ACHN (cell line): ENCODE data around the gene RASSF7.
"Not testable (repeated sequence)": the region's sequence is repeated elsewhere in the genome, so short reads cannot be mapped to it uniquely, and the experiment has no call there.

ENCODE experiments used
- DNase-seq: peaks from one replicate; pipeline ENCODE4 v3.0.0-alpha.2; 2015
- in situ Hi-C: cut with HindIII; loops from 2 replicates; pipeline ENCODE4 v1.10.0; 2017; ENCODE audit warnings: low sequenced_read_pairs, low pct_ligation_motif_present, low pct_unique_long_range_greater_than_20kb

The RASSF7 gene

DNA sequence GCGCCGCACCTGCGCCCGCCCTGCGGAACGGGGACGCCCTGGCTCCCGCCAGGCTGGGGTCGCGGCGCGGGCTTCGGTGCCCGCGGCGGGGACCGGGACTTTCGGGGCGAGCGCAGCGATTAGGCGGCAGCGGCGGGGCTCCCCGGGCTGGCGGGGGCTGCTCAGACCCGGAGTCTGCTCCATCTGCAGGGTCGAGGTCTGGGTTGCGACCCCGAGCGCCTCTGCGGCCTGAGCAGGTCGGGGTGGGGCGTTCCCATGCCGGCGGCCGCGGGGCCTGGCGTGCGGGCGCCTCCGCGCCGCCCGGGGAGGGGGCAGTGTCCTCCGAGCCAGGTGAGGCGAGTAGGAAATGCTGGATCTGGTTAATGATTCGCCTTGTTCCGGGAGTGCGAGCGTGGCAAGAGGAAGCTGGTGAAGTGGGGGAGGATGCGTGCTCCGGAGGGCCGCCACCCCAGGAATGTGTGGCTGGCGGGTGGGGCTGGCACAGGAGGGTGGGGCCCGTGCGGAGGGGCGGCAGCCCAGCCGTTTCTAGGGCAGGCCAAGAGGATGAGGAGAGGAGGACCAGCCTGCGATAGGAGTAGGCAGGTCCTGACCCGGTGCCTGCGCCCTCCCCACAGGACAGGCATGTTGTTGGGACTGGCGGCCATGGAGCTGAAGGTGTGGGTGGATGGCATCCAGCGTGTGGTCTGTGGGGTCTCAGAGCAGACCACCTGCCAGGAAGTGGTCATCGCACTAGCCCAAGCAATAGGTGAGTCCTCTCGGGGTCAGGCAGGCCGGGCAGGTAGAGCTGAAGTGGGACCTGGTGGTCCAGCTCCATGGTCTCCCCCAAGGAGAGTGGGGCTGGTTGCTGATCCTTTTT lies 606 bp downstream of the RASSF7 start:
- peak; percentile 78 for DNase-seq

DNA sequence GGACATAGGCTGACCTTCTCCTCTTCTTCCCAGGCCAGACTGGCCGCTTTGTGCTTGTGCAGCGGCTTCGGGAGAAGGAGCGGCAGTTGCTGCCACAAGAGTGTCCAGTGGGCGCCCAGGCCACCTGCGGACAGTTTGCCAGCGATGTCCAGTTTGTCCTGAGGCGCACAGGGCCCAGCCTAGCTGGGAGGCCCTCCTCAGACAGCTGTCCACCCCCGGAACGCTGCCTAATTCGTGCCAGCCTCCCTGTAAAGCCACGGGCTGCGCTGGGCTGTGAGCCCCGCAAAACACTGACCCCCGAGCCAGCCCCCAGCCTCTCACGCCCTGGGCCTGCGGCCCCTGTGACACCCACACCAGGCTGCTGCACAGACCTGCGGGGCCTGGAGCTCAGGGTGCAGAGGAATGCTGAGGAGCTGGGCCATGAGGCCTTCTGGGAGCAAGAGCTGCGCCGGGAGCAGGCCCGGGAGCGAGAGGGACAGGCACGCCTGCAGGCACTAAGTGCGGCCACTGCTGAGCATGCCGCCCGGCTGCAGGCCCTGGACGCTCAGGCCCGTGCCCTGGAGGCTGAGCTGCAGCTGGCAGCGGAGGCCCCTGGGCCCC lies 1.4 kb downstream of the RASSF7 start:
- in situ Hi-C loops = no loop called here
- no peak for DNase-seq

More for the DNA sequence above, 606 bp downstream of the RASSF7 start:
- in situ Hi-C loops = no loop called here

DNA sequence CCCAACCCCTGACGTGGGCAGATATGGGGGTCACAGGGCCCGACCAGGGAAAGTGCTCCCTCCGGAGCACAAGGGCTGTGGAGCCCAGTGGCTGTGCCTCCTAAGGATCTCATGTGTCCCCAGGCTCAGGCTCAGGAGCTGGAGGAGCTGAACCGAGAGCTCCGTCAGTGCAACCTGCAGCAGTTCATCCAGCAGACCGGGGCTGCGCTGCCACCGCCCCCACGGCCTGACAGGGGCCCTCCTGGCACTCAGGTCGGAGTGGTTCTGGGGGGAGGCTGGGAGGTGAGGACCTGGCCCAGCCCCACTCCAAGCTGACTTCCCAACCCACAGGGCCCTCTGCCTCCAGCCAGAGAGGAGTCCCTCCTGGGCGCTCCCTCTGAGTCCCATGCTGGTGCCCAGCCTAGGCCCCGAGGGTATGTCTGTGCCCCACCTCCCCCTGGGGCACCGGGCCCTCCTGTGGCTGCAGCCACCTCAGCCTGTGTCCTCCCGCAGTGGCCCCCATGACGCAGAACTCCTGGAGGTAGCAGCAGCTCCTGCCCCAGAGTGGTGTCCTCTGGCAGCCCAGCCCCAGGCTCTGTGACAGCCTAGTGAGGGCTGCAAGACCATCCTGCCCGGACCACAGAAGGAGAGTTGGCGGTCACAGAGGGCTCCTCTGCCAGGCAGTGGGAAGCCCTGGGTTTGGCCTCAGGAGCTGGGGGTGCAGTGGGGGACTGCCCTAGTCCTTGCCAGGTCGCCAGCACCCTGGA lies 2.5 kb downstream of the RASSF7 start:
- in situ Hi-C loops = no loop called here
- no peak for DNase-seq

- in situ Hi-C loops = no loop called here
These were observed 3.2 kb downstream of the RASSF7 start for GRCh38 chr11:563812-564578.

DNA sequence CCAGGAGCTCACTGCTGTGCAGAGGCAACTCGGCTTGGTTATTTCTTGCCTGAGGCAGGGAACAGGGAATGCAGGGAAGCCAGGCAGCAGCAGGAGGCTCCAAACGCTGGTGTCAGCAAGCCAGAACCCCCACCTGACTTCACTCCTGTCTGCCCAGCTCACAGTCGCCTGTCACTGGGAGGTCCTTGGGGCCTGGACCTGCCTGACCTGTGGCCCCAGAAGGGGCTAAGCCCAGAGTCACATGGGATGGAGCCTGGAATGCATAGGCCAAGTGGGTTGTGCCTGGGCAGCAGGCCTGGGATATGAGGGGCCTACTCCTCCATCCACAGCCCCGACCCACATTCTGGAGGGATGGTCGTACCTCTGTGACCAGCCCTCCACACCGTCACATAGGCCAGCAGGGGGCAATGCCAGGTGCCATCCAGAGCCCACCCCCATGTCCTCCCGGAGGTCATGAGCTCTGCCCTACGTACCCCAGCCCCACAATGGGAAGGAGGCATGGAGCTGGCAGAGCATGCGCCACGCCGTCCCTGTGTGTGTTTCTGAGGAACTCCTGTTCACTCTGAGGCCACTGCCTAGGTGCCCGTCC lies 5.2 kb downstream of the RASSF7 start:
- no peak for DNase-seq
- in situ Hi-C loops = no loop called here

More at GRCh38 chr11:563812-564578, 3.2 kb downstream of the RASSF7 start:
- no peak for DNase-seq

- in situ Hi-C loops = no loop called here
These were observed 6.3 kb downstream of the RASSF7 start for GRCh38 chr11:567011-567628.

GRCh38 chr11:567629-568292 lies 7.0 kb downstream of the RASSF7 start:
- no peak for DNase-seq
- in situ Hi-C loops = no loop called here

More at GRCh38 chr11:567011-567628, 6.3 kb downstream of the RASSF7 start:
- no peak for DNase-seq

GRCh38 chr11:568306-569157 lies 7.8 kb downstream of the RASSF7 start:
- DNase-seq = peak; percentile 92
- in situ Hi-C loops = no loop called here

DNA sequence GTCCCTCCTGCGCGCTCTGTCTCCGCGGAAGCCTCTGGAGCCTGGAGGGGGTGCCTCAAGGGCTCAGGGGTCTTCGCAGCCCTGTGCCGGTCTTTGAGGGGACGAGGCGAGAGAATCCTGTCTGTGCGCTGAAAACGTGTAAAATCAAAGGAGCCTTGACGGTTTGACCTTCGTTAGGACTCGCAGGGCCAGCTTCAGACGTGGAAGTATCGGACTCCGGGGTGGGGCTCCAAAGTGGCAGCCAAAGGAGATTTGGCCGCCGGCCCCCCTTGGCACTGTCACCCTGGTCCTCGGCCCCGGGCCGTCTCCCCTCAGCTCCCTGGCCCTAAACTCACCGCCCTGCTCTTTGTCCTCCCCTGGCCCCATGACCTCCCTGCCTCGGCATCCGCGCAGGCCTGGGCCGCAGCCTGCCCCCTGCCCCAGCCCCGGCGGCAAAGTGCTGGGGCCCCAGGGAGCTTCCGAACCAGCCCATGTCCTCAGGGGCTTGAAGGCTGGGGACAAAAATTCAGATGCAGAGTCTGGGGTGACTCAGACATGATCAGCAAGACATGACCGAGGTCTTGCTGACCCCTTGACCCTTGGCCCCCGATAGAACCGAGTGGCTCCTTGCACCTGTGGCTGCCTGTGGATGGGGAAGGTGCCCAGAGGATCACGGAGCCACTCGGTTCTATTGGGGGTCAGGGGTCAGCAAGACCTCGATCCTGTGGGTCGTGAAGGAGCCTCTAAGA lies 8.6 kb downstream of the RASSF7 start:
- DNase-seq = no peak
- in situ Hi-C loops = no loop called here

GRCh38 chr11:571802-572185 lies 11.0 kb downstream of the RASSF7 start:
- DNase-seq = no peak
- in situ Hi-C loops = no loop called here

DNA sequence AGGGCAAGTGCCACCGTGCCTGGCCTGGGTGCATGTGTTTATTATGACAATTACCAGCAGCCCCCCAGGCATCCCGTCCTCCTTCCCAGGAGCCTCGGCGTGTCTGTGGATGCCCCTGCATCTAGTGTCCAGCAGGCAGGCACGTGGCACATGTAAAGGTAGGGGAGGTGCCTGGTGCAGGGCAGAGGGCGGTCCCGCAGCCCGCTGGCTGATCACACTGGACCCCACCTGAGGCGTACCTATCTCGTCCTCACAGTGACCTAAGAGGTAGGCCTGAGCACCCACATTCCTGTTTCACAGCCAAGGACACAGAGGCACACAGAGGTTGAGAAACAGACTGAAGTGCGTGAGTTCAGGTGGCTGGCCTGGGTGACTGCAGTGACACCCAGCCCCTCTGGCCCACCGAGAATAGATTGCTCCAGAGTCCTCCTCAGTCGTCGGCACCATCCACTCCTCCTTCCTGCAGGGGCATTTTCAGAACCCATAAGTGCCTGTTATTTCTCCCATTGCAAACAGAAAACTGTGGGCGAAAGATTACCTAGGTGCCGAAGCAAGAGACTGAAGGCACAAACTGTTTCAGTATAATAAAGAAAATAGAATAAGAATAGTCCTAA lies 12.5 kb downstream of the RASSF7 start:
- in situ Hi-C loops = no loop called here

GRCh38 chr11:574031-574570 lies 13.3 kb downstream of the RASSF7 start:
- in situ Hi-C loops, DNase-seq: not testable (repeated sequence)

More for the DNA sequence above, 12.5 kb downstream of the RASSF7 start:
- DNase-seq = no peak

GRCh38 chr11:574632-575312 lies 14.0 kb downstream of the RASSF7 start:
- no peak for DNase-seq
- in situ Hi-C loops = no loop called here

GRCh38 chr11:575313-575995 lies 14.7 kb downstream of the RASSF7 start:
- in situ Hi-C loops = no loop called here

More at GRCh38 chr11:575313-575995, 14.7 kb downstream of the RASSF7 start:
- no peak for DNase-seq
